ENCODE results near the gene GOLGA6L2.
"Not testable (repeated sequence)": the region's sequence is repeated elsewhere in the genome, so short reads cannot be mapped to it uniquely, and the experiment has no call there.

GOLGA6L2 gene

DNA sequence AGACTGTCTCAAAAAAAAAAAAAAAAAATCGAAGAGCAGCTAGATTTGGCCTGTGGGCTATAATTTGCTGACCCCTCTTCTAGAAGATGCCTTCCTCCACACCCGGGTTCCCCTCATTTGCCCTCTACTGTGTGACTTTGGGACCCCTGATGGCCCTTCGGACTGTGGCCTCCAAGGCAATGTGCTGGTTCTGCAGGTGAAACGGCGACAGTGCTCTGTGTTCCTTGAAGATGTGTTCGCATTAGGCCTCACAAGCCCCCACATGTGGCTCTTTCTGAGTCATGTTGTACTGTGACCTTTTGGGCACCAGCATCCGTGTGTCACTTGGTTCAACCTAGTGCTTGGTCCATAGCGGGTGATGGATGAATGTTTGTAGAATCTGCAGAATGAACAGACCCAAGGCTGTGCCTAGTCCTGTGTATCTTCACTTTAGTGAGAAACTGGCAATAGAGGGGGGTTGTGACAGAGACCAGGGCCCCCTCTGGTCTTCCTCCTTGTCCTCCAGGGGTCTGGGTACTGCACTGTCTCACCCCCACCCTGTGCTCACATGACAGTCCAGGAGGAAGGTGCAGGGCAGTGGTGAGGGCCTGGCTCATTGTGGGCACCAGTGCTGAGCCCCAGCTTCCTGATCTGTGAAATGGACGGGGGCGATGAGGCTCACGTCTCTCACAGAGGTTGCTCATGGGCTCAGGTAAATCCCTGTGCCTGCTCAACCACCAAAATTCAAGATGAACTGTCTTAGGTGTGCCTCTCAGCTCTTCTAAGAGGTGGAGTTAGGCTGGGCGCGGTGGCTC is 22.7 kb downstream of the GOLGA6L2 start:
- no peak for DNase-seq

- no peak for DNase-seq
Measured at GRCh38 chr15:23422946-23423708, 23.9 kb downstream of the GOLGA6L2 start.

GRCh38 chr15:23422099-23422945 is 24.7 kb downstream of the GOLGA6L2 start:
- DNase-seq, result no peak

GRCh38 chr15:23420806-23421575 is 26.1 kb downstream of the GOLGA6L2 start:
- no peak for DNase-seq

GRCh38 chr15:23416349-23417276 is 30.4 kb downstream of the GOLGA6L2 start:
- DNase-seq, result no peak

GRCh38 chr15:23415866-23416265 is 31.2 kb downstream of the GOLGA6L2 start:
- DNase-seq, result not testable (repeated sequence)

- no peak for DNase-seq
Measured at GRCh38 chr15:23415321-23415865, 31.6 kb downstream of the GOLGA6L2 start.

- DNase-seq, result not testable (repeated sequence)
Measured at GRCh38 chr15:23412881-23413600, 34.0 kb downstream of the GOLGA6L2 start.

- DNase-seq, result no peak
Measured at GRCh38 chr15:23411841-23412240, 35.2 kb downstream of the GOLGA6L2 start.

- DNase-seq, result no peak
Measured at GRCh38 chr15:23403550-23403949, 43.5 kb downstream of the GOLGA6L2 start.

DNA sequence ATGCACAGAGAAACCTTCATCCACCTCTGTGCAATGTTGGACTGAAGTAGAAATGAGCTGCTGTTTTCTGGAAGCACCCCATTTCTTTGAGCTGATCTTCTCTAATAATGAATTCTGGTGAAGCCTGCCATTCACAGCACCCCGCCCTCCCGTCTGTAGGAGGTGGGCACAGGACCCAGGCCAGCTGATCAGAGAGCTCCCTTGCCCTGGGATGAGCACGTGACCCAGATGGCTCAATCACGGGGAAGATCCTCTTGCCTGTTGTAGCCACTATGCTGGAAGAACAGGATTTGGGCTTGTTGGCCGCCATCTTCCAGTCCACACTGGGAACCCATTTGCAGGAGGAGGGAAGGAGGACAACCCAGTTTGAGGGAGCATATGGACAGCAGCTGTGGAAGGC is 44.5 kb downstream of the GOLGA6L2 start:
- no peak for DNase-seq

DNA sequence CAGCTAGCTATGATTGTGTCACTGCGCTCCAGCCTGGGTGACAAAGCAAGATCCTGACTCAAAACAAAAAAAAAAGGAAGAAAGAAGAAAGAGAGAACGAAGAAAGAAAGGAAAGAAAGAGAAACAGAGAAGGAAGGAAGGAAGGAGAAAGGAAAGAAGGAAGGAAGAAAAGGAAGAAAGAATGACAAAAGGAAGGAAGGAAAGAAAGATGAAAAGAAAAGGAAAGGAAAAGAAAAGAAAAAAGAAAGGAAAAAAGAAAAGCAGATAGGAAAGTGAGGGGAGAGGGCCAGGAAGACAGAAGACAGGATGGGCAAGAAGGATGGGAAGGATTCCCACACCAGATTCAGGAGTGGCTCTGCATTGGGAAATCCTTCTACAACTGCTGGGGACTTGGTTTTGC is 44.9 kb downstream of the GOLGA6L2 start:
- no peak for DNase-seq

GRCh38 chr15:23401627-23402026 is 45.4 kb downstream of the GOLGA6L2 start:
- no peak for DNase-seq

DNA sequence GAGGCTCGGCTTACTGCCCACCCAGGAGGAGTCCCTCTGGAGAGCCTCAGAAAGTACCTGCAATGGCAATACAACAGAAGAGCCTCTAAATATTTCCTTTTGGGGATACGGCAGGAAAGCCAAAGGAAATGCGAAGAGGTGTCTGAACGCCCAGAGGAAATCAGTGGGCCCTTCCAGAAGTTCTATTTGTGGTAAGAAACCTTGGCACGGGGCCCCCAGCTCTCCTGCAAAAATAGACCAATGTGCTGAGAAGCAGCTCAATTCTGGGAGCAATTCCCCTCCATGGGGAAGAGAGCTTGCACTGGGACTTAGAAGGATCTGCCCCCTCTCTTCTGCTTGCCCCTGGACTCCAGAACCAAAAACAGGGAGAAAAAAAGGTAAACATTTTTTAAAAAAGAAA is 47.8 kb downstream of the GOLGA6L2 start:
- DNase-seq, result not testable (repeated sequence)

- DNase-seq, result not testable (repeated sequence)
Measured at GRCh38 chr15:23398357-23398756, 48.7 kb downstream of the GOLGA6L2 start.

DNA sequence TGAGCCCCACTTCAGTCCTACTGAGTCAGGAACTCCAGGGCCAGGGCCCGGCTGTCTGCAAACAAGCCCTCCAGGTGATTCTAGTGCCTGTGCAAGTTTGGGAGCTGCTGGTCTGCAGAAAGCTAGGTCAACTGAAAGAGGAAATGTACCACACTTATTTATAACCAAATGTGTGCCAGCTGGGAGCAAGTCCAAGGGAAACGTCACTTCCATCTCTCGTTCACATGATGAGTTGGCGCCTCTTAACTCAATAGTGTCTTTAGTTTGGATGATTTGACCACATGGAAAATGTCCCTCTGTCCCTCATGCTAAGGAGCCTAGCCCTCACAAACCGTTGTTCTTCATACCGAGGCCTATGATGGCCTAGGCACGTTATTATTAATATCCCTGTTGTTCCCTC is 49.3 kb downstream of the GOLGA6L2 start:
- no peak for DNase-seq

- DNase-seq, result no peak
Measured at GRCh38 chr15:23395832-23396231, 51.2 kb downstream of the GOLGA6L2 start.

DNA sequence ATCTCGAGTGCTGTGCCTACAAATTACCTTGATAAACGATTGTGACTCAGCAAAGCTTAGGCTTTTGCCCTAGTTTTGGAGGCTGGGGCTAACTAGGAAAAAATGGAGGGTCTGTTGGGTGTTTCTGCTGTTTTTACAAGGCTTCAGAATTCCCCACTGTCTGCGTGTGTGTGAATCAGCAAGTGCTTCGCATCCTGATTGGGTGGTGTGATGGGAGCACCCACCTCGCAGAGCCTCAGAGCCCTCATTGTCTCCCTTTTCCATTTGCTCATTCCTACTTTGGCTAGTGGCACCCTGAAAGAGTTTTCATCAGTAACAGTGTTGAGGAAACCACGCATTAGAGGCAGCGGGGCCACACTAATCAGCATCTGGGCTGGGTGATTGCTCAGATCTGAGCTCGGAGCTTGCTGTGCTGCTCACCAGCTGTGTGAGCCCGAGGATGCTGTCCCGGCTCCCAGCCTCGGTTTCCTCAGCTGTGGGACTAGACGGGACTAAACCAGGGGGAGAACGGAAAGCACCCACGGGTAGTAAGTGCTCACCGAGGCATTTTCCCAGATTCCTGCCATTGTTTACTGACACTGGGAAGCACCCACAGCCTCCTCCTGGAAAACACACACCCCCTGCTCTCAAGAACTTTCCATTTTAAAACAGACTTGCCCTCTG is 51.9 kb downstream of the GOLGA6L2 start:
- no peak for DNase-seq

Measured in stimulated activated CD4-positive, alpha-beta T cell treated with anti-CD3 and anti-CD28 coated beads, Interleukin-12 subunit alpha, Interleukin-12 subunit beta, amount 100 ng/mL, for 4 hours (primary cell).